Measurements from ENCODE around the gene PLXNA3.

The PLXNA3 gene

GRCh38 chrX:154440623-154441357, 17.3 kb upstream of the PLXNA3 start:
- H4K20me1 ChIP-seq (ENCODE audit: insufficient read depth, low read length) = no peaks in the 10 kb centered on the region
- peaks cover 47% of the 10 kb centered on the region for H3K79me2 ChIP-seq (ENCODE audit: low read length)
- peaks cover 8% of the 10 kb centered on the region for H3F3A ChIP-seq (ENCODE audit: insufficient read depth, low read length)
- DNase-seq = no peak
- H3K9me3 ChIP-seq (replicated peaks; ENCODE audit: insufficient read depth, low read length) = no peaks in the 10 kb centered on the region
- H3K27ac ChIP-seq (ENCODE audit: low read length) = no peak overlapping the region
- no peak overlapping the region for H3K9ac ChIP-seq (ENCODE audit: low read length)
- no peak overlapping the region for H2AFZ ChIP-seq (ENCODE audit: low read length)
- no peak overlapping the region for H3K4me3 ChIP-seq (ENCODE audit: low read length)
- H3K4me2 ChIP-seq (ENCODE audit: low read depth, low read length) = no peak overlapping the region
- H3K4me1 ChIP-seq (ENCODE audit: low read length) = 0 out of 2 replicates have a peak, but pooled peaks cover 7% of the 10 kb centered on the region
- TF ChIP-seq EZH2phosphoT487 (IDR thresholded peaks at IDR 0.05; ENCODE audit: low read length) (no peak), CTCF (IDR thresholded peaks at IDR 0.05; ENCODE audit: low read length) (no peak), EZH2 (optimal IDR thresholded peaks at IDR 0.05; ENCODE audit: low read depth, low read length) (no peak)
- no peaks in the 10 kb centered on the region for H3K27me3 ChIP-seq (replicated peaks; ENCODE audit: insufficient read depth, low read length)
- no peaks in the 10 kb centered on the region for H3K9me2 ChIP-seq (replicated peaks; ENCODE audit: insufficient read depth, low read length)
- no peaks in the 10 kb centered on the region for H3K36me3 ChIP-seq (replicated peaks; ENCODE audit: insufficient read depth, low read length)

DNA sequence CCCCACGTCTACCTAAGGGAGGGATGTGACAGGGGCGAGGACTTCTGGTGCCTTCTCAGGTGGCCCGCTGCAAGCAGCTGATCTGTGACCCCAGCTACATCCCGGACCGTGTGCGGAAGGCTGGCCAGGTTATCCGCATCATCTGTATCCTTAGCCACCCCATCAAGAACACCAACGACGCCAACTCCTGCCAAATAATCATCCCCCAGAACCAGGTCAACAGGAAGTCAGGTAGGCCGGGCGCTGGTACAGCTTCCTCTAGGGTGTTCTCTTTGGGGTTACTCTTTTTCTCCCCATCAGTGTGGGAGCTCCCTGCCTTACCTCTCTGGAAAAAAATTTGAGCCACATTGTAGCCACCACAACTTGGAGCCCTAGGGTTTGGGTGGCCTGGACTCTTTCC, 16.5 kb upstream of the PLXNA3 start:
- Histone ChIP-seq H3K9me2 (replicated peaks; ENCODE audit: insufficient read depth, low read length) (no peaks in the 10 kb centered on the region), H3K79me2 (ENCODE audit: low read length) (peaks cover 53% of the 10 kb centered on the region), H2AFZ (ENCODE audit: low read length) (no peak overlapping the region), H3K27ac (ENCODE audit: low read length) (no peak overlapping the region), H3F3A (ENCODE audit: insufficient read depth, low read length) (peaks cover 8% of the 10 kb centered on the region), H3K36me3 (replicated peaks; ENCODE audit: insufficient read depth, low read length) (no peaks in the 10 kb centered on the region), H3K4me3 (ENCODE audit: low read length) (no peak overlapping the region), H3K4me1 (ENCODE audit: low read length) (0 out of 2 replicates have a peak, but pooled peaks cover 7% of the 10 kb centered on the region), H3K27me3 (replicated peaks; ENCODE audit: insufficient read depth, low read length) (no peaks in the 10 kb centered on the region), H3K4me2 (ENCODE audit: low read depth, low read length) (no peak overlapping the region), H3K9me3 (replicated peaks; ENCODE audit: insufficient read depth, low read length) (no peaks in the 10 kb centered on the region), H4K20me1 (ENCODE audit: insufficient read depth, low read length) (no peaks in the 10 kb centered on the region), H3K9ac (ENCODE audit: low read length) (no peak overlapping the region)
- no peak for TF ChIP-seq EZH2phosphoT487 (IDR thresholded peaks at IDR 0.05; ENCODE audit: low read length)
- no peak for TF ChIP-seq EZH2 (optimal IDR thresholded peaks at IDR 0.05; ENCODE audit: low read depth, low read length)
- TF ChIP-seq CTCF (IDR thresholded peaks at IDR 0.05; ENCODE audit: low read length) = no peak
- no peak for DNase-seq

DNA sequence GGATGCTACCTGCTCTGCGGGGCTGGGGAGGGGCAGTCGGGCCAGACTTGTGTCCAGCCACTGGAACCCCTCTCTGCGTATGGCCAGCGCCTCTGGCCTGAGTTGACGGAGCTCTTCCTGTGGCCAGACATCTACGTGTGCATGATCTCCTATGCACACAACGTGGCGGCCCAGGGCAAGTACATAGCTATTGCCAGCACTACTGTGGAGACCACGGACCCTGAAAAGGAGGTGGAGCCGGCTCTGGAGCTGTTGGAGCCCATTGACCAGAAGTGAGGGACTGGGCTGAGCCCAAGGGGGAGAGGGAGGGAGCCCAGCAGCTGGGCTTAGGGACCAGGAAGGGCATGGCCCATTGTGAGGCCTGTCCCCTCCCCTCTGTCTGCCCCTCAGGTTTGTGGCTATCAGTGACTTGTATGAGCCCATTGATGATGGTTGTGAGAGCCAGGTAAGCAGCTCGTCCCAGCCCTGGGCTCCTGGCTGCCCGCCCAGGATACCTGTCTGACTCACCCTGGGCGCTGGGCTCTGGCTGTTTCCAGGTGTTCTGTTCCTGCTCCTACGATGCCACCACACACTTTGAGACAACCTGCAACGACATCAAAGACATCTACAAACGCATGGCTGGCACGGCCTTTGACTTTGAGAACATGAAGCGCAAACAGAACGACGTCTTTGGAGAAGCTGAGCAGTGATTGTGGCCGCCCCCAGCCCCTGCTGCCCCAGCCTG, 15.9 kb upstream of the PLXNA3 start:
- Histone ChIP-seq H4K20me1 (ENCODE audit: insufficient read depth, low read length) (no peaks in the 10 kb centered on the region), H3K4me3 (ENCODE audit: low read length) (no peak overlapping the region), H3K27ac (ENCODE audit: low read length) (no peak overlapping the region), H3F3A (ENCODE audit: insufficient read depth, low read length) (peaks cover 8% of the 10 kb centered on the region), H3K79me2 (ENCODE audit: low read length) (peaks cover 51% of the 10 kb centered on the region), H3K27me3 (replicated peaks; ENCODE audit: insufficient read depth, low read length) (no peaks in the 10 kb centered on the region), H3K9me3 (replicated peaks; ENCODE audit: insufficient read depth, low read length) (no peaks in the 10 kb centered on the region), H3K9ac (ENCODE audit: low read length) (no peak overlapping the region), H3K4me2 (ENCODE audit: low read depth, low read length) (no peak overlapping the region), H3K36me3 (replicated peaks; ENCODE audit: insufficient read depth, low read length) (no peaks in the 10 kb centered on the region), H3K4me1 (ENCODE audit: low read length) (0 out of 2 replicates have a peak, but pooled peaks cover 7% of the 10 kb centered on the region), H2AFZ (ENCODE audit: low read length) (no peak overlapping the region), H3K9me2 (replicated peaks; ENCODE audit: insufficient read depth, low read length) (no peaks in the 10 kb centered on the region)
- DNase-seq = no peak
- TF ChIP-seq CTCF (IDR thresholded peaks at IDR 0.05; ENCODE audit: low read length) (no peak), EZH2 (optimal IDR thresholded peaks at IDR 0.05; ENCODE audit: low read depth, low read length) (no peak), EZH2phosphoT487 (IDR thresholded peaks at IDR 0.05; ENCODE audit: low read length) (no peak)
